Measurements from ENCODE around the gene C2CD2.

DNA sequence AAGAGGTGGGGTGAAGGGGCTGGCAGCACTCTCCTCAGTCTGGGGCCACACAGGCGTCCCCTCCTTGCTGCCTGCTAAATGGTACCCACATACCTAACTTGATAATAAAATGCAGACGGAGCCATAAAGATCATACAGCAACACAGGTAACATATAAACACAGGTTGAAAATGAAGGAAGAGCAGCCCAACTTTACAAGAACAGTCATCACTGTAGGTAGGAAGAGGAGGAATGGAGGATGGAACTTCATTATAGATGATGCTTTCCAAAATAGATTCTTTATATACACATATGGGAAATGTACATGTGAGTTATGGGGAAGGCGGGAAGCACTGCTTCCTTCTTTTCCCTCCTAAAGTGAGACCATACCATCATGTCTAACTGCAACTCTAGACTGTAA lies 13.4 kb downstream of the C2CD2 start:
- TF ChIP-seq, protein P1, sequence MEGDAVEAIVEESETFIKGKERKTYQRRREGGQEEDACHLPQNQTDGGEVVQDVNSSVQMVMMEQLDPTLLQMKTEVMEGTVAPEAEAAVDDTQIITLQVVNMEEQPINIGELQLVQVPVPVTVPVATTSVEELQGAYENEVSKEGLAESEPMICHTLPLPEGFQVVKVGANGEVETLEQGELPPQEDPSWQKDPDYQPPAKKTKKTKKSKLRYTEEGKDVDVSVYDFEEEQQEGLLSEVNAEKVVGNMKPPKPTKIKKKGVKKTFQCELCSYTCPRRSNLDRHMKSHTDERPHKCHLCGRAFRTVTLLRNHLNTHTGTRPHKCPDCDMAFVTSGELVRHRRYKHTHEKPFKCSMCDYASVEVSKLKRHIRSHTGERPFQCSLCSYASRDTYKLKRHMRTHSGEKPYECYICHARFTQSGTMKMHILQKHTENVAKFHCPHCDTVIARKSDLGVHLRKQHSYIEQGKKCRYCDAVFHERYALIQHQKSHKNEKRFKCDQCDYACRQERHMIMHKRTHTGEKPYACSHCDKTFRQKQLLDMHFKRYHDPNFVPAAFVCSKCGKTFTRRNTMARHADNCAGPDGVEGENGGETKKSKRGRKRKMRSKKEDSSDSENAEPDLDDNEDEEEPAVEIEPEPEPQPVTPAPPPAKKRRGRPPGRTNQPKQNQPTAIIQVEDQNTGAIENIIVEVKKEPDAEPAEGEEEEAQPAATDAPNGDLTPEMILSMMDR (IDR thresholded peaks at IDR 0.05 in 4 of 5, conservative IDR thresholded peaks at IDR 0.05 in 1 of 5) = no peak
- TF ChIP-seq POLR2A (IDR thresholded peaks at IDR 0.05) = no peak

Data from gastrocnemius medialis (tissue), 4 donors.